Smooth muscle cell (in vitro differentiated cells): ENCODE data around the gene KRTDAP. TPM values are rescaled to one million over a fixed set of nuclear protein-coding genes. Genes with fewer than 3 reads are reported as not detected.

ENCODE experiments used
- DNase-seq: peaks from one replicate; lab custom pipeline; 2025; ENCODE audit not compliant: unreplicated experiment; lab: John Stamatoyannopoulos, UW
- H2AFZ ChIP-seq: fragments of 200-600 bp; sonication (generic); 2 replicates; pipeline ENCODE4 v1.6.0; 2016; ENCODE audit warnings: antibody characterized with exemption, low read depth, mild to moderate bottlenecking
- H3F3A ChIP-seq: fragments of 200-600 bp; sonication (generic); 2 replicates; pipeline ENCODE4 v1.6.0; 2017; ENCODE audit warnings: antibody characterized with exemption, low read depth
- H3K27ac ChIP-seq: fragments of 200-600 bp; sonication (generic); 2 replicates; pipeline ENCODE4 v1.5.1; 2016; ENCODE audit warnings: low read depth, mild to moderate bottlenecking
- H3K27me3 ChIP-seq: fragments of 200-600 bp; sonication (generic); 2 replicates; pipeline ENCODE4 v1.6.1; 2016; ENCODE audit warnings: low read depth, mild to moderate bottlenecking
- H3K36me3 ChIP-seq: fragments of 200-600 bp; sonication (generic); 2 replicates; pipeline ENCODE4 v1.5.1; 2016; ENCODE audit warnings: low read depth
- H3K4me1 ChIP-seq: fragments of 200-600 bp; sonication (generic); 2 replicates; pipeline ENCODE4 v1.5.1; 2016; ENCODE audit warnings: low read depth
- H3K4me2 ChIP-seq: fragments of 200-600 bp; sonication (generic); 2 replicates; pipeline ENCODE4 v1.6.0; 2016; ENCODE audit warnings: mild to moderate bottlenecking
- H3K4me3 ChIP-seq: fragments of 200-600 bp; sonication (generic); 2 replicates; pipeline ENCODE4 v1.5.1; 2016; ENCODE audit warnings: mild to moderate bottlenecking
- H3K79me2 ChIP-seq: fragments of 200-600 bp; sonication (generic); 2 replicates; pipeline ENCODE4 v1.6.0; 2016; ENCODE audit warnings: low read depth, mild to moderate bottlenecking
- H3K9ac ChIP-seq: fragments of 200-600 bp; sonication (generic); 2 replicates; pipeline ENCODE4 v1.6.0; 2016; ENCODE audit warnings: low read depth
- H3K9me3 ChIP-seq: fragments of 200-600 bp; sonication (generic); replicated peaks from 2 replicates; pipeline ENCODE4 v1.5.1; 2016; ENCODE audit warnings: low read depth
- H4K20me1 ChIP-seq: fragments of 200-600 bp; sonication (generic); 2 replicates; pipeline ENCODE4 v1.6.0; 2016; ENCODE audit warnings: low read depth
- WGBS: methylation state at CpG from one replicate; pipeline ENCODE4 v1.1.7; 2016; ENCODE audit warnings: low lambda C conversion rate; 5-methylcytosine and 5-hydroxymethylcytosine counted together
- polyA plus RNA-seq: library from polyadenylated mRNA; unstranded; fragments of >200 nt; fragmentation: Nextera tagmentation; extraction: Ambion mirVana; gene quantifications from 2 replicates; pipeline ENCODE4 v1.2.1, GENCODE V29; 2016
- total RNA-seq: library from RNA; depleted of rRNA; stranded (reverse); fragments of >200 nt; gene quantifications from 2 replicates; pipeline ENCODE4 v1.2.3, GENCODE V29; 2014
- TF ChIP-seq, protein P1 (sequence below): fragments of 200-600 bp; sonication (generic); IDR thresholded peaks from 2 replicates; pipeline ENCODE4 v1.5.1; 2017; ENCODE audit warnings: borderline replicate concordance, mild to moderate bottlenecking, antibody characterized with exemption; ENCODE audit not compliant: insufficient read depth, poor library complexity, severe bottlenecking

The KRTDAP gene
- total and polyA plus RNA-seq, 2 experiments from 2014 or later = 68.3 to 298 TPM

DNA sequence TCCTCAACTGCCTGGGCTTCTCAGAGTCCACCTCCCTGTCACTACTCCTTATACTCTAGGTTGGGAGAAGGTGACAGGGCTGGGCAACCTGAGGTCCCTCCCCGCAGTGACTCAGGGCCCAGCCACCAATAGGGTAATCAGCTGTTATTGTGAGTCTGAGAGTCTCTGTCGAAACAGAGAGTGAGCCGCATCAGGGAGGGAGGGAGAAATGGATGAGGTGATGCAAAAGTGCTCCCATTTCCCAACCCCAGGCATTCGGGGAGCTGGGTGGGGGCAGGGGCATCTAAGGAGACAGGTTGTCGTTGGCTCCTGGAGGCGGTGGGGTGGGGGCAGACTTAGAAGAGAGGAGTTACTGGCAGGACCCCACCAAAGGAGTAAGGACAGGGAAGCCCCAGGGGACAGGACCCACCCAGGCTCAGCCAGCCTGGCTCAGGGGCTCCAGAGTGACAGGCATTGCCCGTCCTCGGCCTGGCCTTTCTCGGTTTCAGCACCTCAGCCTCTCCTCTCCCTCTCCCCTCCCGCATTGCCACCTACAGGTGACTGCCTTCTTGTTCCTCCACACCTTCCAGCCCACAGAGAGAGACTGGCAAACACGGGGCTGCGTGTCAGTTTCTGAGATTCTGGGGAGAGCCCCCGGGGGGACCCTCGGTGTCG, 23.5 kb upstream of the KRTDAP start, which contains the start of gene DMKN:
TSS of gene DMKN (minus strand) at position 22 of the 654 bp plus-strand sequence. CDS start 174 bp downstream, outside the sequence.
- peak within 1 kb of the TSS; percentile 54 for H3K4me2 ChIP-seq
- DNase-seq = no peak

GRCh38 chr19:35512831-35513627, 22.8 kb upstream of the KRTDAP start:
- no peaks in the 10 kb centered on the region for H3K36me3 ChIP-seq
- H4K20me1 ChIP-seq = no peaks in the 10 kb centered on the region
- H3K4me1 ChIP-seq = peaks cover 7% of the 10 kb centered on the region
- H2AFZ ChIP-seq = no peak overlapping the region
- H3K27ac ChIP-seq = no peak overlapping the region
- peaks cover 7% of the 10 kb centered on the region for H3K27me3 ChIP-seq
- no peak overlapping the region for H3K4me2 ChIP-seq
- 89% methylated on average over 15 of the region's 15 CpGs for WGBS
- TF ChIP-seq, protein P1, sequence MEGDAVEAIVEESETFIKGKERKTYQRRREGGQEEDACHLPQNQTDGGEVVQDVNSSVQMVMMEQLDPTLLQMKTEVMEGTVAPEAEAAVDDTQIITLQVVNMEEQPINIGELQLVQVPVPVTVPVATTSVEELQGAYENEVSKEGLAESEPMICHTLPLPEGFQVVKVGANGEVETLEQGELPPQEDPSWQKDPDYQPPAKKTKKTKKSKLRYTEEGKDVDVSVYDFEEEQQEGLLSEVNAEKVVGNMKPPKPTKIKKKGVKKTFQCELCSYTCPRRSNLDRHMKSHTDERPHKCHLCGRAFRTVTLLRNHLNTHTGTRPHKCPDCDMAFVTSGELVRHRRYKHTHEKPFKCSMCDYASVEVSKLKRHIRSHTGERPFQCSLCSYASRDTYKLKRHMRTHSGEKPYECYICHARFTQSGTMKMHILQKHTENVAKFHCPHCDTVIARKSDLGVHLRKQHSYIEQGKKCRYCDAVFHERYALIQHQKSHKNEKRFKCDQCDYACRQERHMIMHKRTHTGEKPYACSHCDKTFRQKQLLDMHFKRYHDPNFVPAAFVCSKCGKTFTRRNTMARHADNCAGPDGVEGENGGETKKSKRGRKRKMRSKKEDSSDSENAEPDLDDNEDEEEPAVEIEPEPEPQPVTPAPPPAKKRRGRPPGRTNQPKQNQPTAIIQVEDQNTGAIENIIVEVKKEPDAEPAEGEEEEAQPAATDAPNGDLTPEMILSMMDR = no peak
- no peaks in the 10 kb centered on the region for H3F3A ChIP-seq
- H3K79me2 ChIP-seq = no peaks in the 10 kb centered on the region
- H3K9me3 ChIP-seq = no peaks in the 10 kb centered on the region
- DNase-seq = no peak
- no peak overlapping the region for H3K9ac ChIP-seq
- no peak overlapping the region for H3K4me3 ChIP-seq

More for the DNA sequence above, 23.5 kb upstream of the KRTDAP start, which contains the start of gene DMKN:
- Histone ChIP-seq H3K9me3 (no peaks in the 10 kb centered on the region), H3K4me3 (no peak within 1 kb of the TSS), H3K79me2 (no peaks in the 10 kb centered on the region), H3K27me3 (peaks cover under 1% of the 10 kb centered on the region), H3K36me3 (no peaks in the 10 kb centered on the region), H3K9ac (no peak within 1 kb of the TSS), H3K27ac (no peak within 1 kb of the TSS), H3K4me1 (peaks cover 3% of the 10 kb centered on the region), H2AFZ (no peak within 1 kb of the TSS), H4K20me1 (no peaks in the 10 kb centered on the region), H3F3A (no peaks in the 10 kb centered on the region)
- WGBS = 29% methylated on average over 15 of the region's 15 CpGs
- TF ChIP-seq, protein P1 = no peak

GRCh38 chr19:35511337-35511736, 21.1 kb upstream of the KRTDAP start:
- WGBS = 86% methylated on average over 7 of the region's 7 CpGs
- Histone ChIP-seq H2AFZ (no peak overlapping the region), H3K9ac (no peak overlapping the region), H3K4me2 (no peak overlapping the region), H3F3A (no peaks in the 10 kb centered on the region), H4K20me1 (no peaks in the 10 kb centered on the region), H3K79me2 (no peaks in the 10 kb centered on the region), H3K4me3 (no peak overlapping the region), H3K27me3 (peaks cover 8% of the 10 kb centered on the region), H3K4me1 (peaks cover 7% of the 10 kb centered on the region), H3K9me3 (no peaks in the 10 kb centered on the region), H3K27ac (no peak overlapping the region), H3K36me3 (no peaks in the 10 kb centered on the region)
- TF ChIP-seq, protein P1 = no peak
- no peak for DNase-seq
